Osteoblast (primary cell): ENCODE results near the gene ATMIN. TPM values are rescaled to one million over a fixed set of nuclear protein-coding genes. Genes with fewer than 3 reads are reported as not detected.
A peak's percentile ranks its signal among the peaks of the same experiment; 100 is the strongest.

Experiments
- DNase-seq: peaks from one replicate; pipeline ENCODE4 v3.0.0; 2011; ENCODE audit warnings: low spot score, mixed read lengths; ENCODE audit not compliant: insufficient read length; ENCODE audit errors: missing footprints
- H2AFZ ChIP-seq: 2 replicates; pipeline ENCODE4 v1.6.0; 2011; ENCODE audit warnings: mild to moderate bottlenecking, low read length
- H3K27ac ChIP-seq: 2 replicates; pipeline ENCODE4 v1.5.1; 2011; ENCODE audit warnings: mild to moderate bottlenecking, low read depth, low read length, moderate library complexity
- H3K27me3 ChIP-seq: 2 replicates; pipeline ENCODE4 v1.6.0; 2012; ENCODE audit warnings: mild to moderate bottlenecking, control low read depth, inconsistent platforms, low read length, moderate library complexity; ENCODE audit not compliant: insufficient read depth
- H3K36me3 ChIP-seq: 2 replicates; pipeline ENCODE4 v1.5.1; 2011; ENCODE audit warnings: mild to moderate bottlenecking, low read length, control low read depth, moderate library complexity; ENCODE audit not compliant: insufficient read depth
- H3K4me1 ChIP-seq: 2 replicates; pipeline ENCODE4 v1.5.1; 2011; ENCODE audit warnings: mild to moderate bottlenecking, low read length, control low read depth, moderate library complexity; ENCODE audit not compliant: insufficient read depth
- H3K4me2 ChIP-seq: 2 replicates; pipeline ENCODE4 v1.6.0; 2011; ENCODE audit warnings: mild to moderate bottlenecking, low read length; ENCODE audit not compliant: insufficient read depth
- H3K4me3 ChIP-seq: fragments of 200-600 bp; sonication (generic); 3 replicates; pipeline ENCODE4 v1.5.1; 2012; ENCODE audit warnings: mild to moderate bottlenecking, low read length, inconsistent platforms; ENCODE audit not compliant: insufficient read depth
- H3K79me2 ChIP-seq: 2 replicates; pipeline ENCODE4 v1.6.0; 2012; ENCODE audit warnings: mild to moderate bottlenecking, low read length, control low read depth, inconsistent platforms; ENCODE audit not compliant: insufficient read depth
- H3K9me3 ChIP-seq: 2 replicates; pipeline ENCODE4 v1.5.1; 2011; ENCODE audit warnings: low read depth, low read length, control low read depth
- H4K20me1 ChIP-seq: 2 replicates; pipeline ENCODE4 v1.6.0; 2012; ENCODE audit warnings: mild to moderate bottlenecking, low read length, control low read depth; ENCODE audit not compliant: insufficient read depth
- total RNA-seq: library from RNA; depleted of rRNA; stranded (reverse); fragments of >200 nt; gene quantifications from 2 replicates; pipeline ENCODE4 v1.2.3, GENCODE V29; 2012
- TF ChIP-seq, protein P1 (sequence below): IDR thresholded peaks from 2 replicates; pipeline ENCODE4 v1.5.1; 2011; ENCODE audit warnings: mild to moderate bottlenecking, low read depth, low read length, moderate library complexity; ENCODE audit errors: extremely low read depth

ATMIN gene
- total RNA-seq, 1 donor = 61.2 TPM

DNA sequence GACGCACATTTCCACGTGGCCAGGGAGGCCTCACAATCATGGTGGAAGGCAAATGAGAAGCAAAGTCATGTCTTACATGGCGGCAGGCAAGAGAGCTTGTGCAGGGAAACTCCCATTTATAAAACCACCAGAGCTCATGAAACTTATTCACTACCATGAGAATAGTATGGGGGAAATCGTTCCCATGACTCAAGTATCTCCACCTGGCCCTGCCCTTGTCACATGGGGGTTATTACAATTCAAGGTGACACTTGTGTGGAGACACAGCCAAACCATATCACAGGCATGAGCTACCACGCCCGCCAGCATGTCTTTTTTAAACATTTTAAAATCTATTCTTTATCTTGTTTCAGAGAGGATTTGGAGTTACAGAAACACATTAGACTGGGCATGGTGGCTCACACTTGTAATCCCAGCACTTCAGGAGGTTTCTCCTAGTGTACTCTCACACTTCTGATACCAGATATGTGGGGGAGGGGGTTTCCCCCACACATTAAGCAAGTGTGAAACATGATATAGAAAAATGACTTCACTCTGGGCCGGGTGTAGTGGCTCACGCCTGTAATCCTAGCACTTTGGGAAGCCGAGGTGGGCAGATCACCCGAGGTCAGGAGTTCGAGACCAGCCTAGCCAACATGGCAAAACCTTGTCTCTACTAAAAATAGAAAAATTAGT is 5.6 kb upstream of the ATMIN start:
- DNase-seq = no peak
- TF ChIP-seq, protein P1, sequence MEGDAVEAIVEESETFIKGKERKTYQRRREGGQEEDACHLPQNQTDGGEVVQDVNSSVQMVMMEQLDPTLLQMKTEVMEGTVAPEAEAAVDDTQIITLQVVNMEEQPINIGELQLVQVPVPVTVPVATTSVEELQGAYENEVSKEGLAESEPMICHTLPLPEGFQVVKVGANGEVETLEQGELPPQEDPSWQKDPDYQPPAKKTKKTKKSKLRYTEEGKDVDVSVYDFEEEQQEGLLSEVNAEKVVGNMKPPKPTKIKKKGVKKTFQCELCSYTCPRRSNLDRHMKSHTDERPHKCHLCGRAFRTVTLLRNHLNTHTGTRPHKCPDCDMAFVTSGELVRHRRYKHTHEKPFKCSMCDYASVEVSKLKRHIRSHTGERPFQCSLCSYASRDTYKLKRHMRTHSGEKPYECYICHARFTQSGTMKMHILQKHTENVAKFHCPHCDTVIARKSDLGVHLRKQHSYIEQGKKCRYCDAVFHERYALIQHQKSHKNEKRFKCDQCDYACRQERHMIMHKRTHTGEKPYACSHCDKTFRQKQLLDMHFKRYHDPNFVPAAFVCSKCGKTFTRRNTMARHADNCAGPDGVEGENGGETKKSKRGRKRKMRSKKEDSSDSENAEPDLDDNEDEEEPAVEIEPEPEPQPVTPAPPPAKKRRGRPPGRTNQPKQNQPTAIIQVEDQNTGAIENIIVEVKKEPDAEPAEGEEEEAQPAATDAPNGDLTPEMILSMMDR = no peak

DNA sequence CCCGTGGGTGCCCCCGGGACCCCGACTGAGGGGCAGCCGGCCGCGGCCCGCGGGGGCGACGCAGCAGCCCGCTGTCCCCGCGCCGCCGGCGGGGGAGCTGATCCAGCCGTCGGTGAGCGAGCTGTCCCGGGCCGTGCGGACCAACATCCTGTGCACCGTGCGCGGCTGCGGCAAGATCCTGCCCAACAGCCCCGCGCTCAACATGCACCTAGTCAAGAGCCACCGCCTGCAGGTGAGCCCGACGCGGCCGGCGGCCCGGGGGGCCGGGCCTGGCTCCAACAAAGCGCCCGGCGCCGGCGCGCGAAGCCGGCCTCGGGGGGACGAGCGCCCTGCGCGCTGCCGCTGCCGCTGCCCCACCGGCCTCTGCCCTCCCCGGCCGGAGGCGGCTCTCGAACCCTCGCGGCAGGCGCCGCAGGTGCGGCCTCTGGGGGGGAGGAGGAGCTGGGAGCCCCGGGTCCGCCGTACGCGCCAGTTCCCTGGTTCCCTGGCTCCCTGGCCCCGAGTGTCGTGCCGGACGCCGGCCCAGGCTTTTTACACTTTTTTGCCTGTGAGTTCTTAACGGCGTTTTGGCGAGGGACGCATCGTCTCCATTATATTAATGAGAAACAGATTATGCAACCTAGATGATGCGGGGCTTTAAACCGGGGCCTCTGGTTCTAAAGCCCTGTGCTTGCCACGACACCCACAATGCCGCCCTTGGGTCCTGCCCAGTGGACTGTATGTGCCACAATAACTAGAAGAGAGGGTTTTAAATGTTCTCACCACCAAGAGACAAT is 521 bp downstream of the ATMIN start:
- DNase-seq = peak; percentile 88
- Histone ChIP-seq H3K4me1 (peaks cover 9% of the 10 kb centered on the region), H2AFZ (peak overlapping the region; percentile 88), H3K27ac (peak overlapping the region; percentile 64), H3K36me3 (peaks cover 8% of the 10 kb centered on the region), H3K9me3 (no peaks in the 10 kb centered on the region), H4K20me1 (peaks cover 20% of the 10 kb centered on the region), H3K27me3 (no peaks in the 10 kb centered on the region), H3K79me2 (peaks cover 45% of the 10 kb centered on the region), H3K4me3 (peak overlapping the region; percentile 84), H3K4me2 (peak overlapping the region; percentile 96)
- TF ChIP-seq, protein P1 = no peak

More for the DNA sequence above, 5.6 kb upstream of the ATMIN start:
- Histone ChIP-seq H3K27me3 (no peaks in the 10 kb centered on the region), H3K4me1 (no peaks in the 10 kb centered on the region), H2AFZ (no peak overlapping the region), H3K27ac (no peak overlapping the region), H3K4me3 (no peak overlapping the region), H3K4me2 (no peak overlapping the region), H3K9me3 (no peaks in the 10 kb centered on the region), H4K20me1 (no peaks in the 10 kb centered on the region), H3K36me3 (peaks cover 19% of the 10 kb centered on the region), H3K79me2 (no peaks in the 10 kb centered on the region)

DNA sequence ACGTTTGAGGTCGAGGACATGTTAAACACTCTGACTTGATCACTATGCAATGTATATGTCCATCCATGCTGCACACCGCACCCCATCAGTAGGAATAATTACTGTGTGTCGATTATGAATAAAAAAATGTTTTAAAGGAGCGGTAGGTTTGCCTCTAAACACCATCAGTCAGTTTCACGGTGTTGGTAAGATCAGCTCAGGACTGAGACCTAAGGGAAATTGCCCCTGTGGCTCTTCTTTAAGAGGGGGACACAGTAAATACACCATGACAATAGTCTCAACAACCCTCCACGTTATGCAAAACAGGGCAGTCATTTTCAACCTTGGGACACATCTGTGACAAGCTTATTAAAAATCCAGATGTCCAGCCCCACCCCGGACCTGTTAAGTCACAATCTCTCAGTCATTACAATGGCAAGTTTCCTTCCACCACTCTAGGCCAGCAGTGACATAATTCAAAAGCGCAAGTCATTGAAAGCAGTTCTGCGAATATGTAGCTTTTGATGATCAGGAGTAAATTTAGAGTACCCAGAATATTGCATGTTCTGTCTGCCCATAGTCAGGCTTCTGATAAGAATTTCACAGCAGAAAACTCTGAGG is 1.2 kb downstream of the ATMIN start:
- Histone ChIP-seq H3K4me1 (peaks cover 9% of the 10 kb centered on the region), H3K9me3 (no peaks in the 10 kb centered on the region), H3K4me2 (peak overlapping the region; percentile 96), H3K4me3 (peak overlapping the region; percentile 84), H4K20me1 (peaks cover 20% of the 10 kb centered on the region), H3K79me2 (peaks cover 45% of the 10 kb centered on the region), H3K36me3 (peaks cover 13% of the 10 kb centered on the region), H3K27me3 (no peaks in the 10 kb centered on the region), H3K27ac (peak overlapping the region; percentile 64), H2AFZ (peak overlapping the region; percentile 88)
- TF ChIP-seq, protein P1 = no peak
- DNase-seq = peak; percentile 81

DNA sequence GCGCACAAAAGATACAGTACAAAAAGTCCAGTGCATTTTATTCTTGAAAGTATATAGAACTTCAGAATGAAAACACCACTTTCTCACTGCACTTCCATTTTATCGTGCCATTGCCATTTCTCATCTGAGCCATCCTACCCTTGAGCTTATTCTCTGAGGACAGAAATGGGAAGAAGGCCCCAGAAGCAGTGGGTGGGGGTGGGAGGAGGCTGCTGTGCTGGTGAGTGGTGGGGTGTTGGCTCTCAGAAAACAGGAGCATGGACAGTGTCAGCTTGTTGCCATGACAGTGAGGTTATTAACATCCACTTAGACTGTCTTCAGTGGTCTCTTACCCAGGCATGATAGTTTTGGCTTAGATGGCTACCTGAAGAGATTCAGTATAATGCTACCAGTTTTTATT is 4.5 kb downstream of the ATMIN start:
- TF ChIP-seq, protein P1 = no peak
- no peak for DNase-seq

More for the DNA sequence above, 4.5 kb downstream of the ATMIN start:
- peaks cover 20% of the 10 kb centered on the region for H4K20me1 ChIP-seq
- H2AFZ ChIP-seq = no peak overlapping the region
- H3K79me2 ChIP-seq = peaks cover 45% of the 10 kb centered on the region
- H3K36me3 ChIP-seq = peaks cover 45% of the 10 kb centered on the region
- H3K4me1 ChIP-seq = peaks cover 9% of the 10 kb centered on the region
- no peaks in the 10 kb centered on the region for H3K9me3 ChIP-seq
- no peak overlapping the region for H3K27ac ChIP-seq
- H3K4me2 ChIP-seq = no peak overlapping the region
- H3K27me3 ChIP-seq = no peaks in the 10 kb centered on the region
- H3K4me3 ChIP-seq = no peak overlapping the region
